ENCODE measurements around the gene FN3K.

FN3K gene

GRCh38 chr17:82702231-82702927, 33.0 kb upstream of the FN3K start:
- DNase-seq = no peak
- no peaks in the 10 kb centered on the region for H3K9me3 ChIP-seq
- TF ChIP-seq CTCF (IDR thresholded peaks at IDR 0.05; ENCODE audit: low read depth, low read length) = no peak
- H3K36me3 ChIP-seq = no peaks in the 10 kb centered on the region
- no peaks in the 10 kb centered on the region for H3K4me1 ChIP-seq
- no peak overlapping the region for H3K4me3 ChIP-seq (ENCODE audit: low read depth, low read length)
- peaks cover 5% of the 10 kb centered on the region; the same call in 1 of the 2 replicates for H3K27me3 ChIP-seq

- H3K4me3 ChIP-seq (ENCODE audit: low read depth, low read length) = no peak overlapping the region
- H3K4me1 ChIP-seq = no peaks in the 10 kb centered on the region
- DNase-seq = no peak
- no peaks in the 10 kb centered on the region for H3K27me3 ChIP-seq
- no peaks in the 10 kb centered on the region for H3K36me3 ChIP-seq
- no peaks in the 10 kb centered on the region for H3K9me3 ChIP-seq
- TF ChIP-seq CTCF (IDR thresholded peaks at IDR 0.05; ENCODE audit: low read depth, low read length) = no peak
These were observed 32.2 kb upstream of the FN3K start for GRCh38 chr17:82703036-82703745.

GRCh38 chr17:82703935-82704865, 31.2 kb upstream of the FN3K start:
- DNase-seq = no peak
- Histone ChIP-seq H3K4me1 (no peaks in the 10 kb centered on the region), H3K36me3 (no peaks in the 10 kb centered on the region)

GRCh38 chr17:82704886-82705285, 30.5 kb upstream of the FN3K start:
- DNase-seq = no peak
- Histone ChIP-seq H3K9me3 (no peaks in the 10 kb centered on the region), H3K4me1 (no peaks in the 10 kb centered on the region), H3K27me3 (no peaks in the 10 kb centered on the region), H3K36me3 (no peaks in the 10 kb centered on the region), H3K4me3 (ENCODE audit: low read depth, low read length) (no peak overlapping the region)
- TF ChIP-seq CTCF (IDR thresholded peaks at IDR 0.05; ENCODE audit: low read depth, low read length) = no peak

More at GRCh38 chr17:82703935-82704865, 31.2 kb upstream of the FN3K start:
- H3K4me3 ChIP-seq (ENCODE audit: low read depth, low read length) = no peak overlapping the region
- H3K27me3 ChIP-seq = no peaks in the 10 kb centered on the region
- TF ChIP-seq CTCF (IDR thresholded peaks at IDR 0.05; ENCODE audit: low read depth, low read length) = no peak
- no peaks in the 10 kb centered on the region for H3K9me3 ChIP-seq

GRCh38 chr17:82705756-82706155, 29.7 kb upstream of the FN3K start:
- no peaks in the 10 kb centered on the region for H3K4me1 ChIP-seq
- no peaks in the 10 kb centered on the region for H3K36me3 ChIP-seq
- H3K4me3 ChIP-seq (ENCODE audit: low read depth, low read length) = no peak overlapping the region
- TF ChIP-seq CTCF (IDR thresholded peaks at IDR 0.05; ENCODE audit: low read depth, low read length) = no peak
- no peaks in the 10 kb centered on the region for H3K27me3 ChIP-seq
- no peak for DNase-seq
- H3K9me3 ChIP-seq = no peaks in the 10 kb centered on the region

All from BE2C (cell line).